Measurements from ENCODE around the gene EDEM1. TPM values are rescaled to one million over a fixed set of nuclear protein-coding genes. Genes with fewer than 3 reads are reported as not detected.
A peak's percentile ranks its signal among the peaks of the same experiment; 100 is the strongest.

The EDEM1 gene
- total and polyA plus RNA-seq, 10 of the 15 experiments (the other 5 are each of a cell fraction or from before 2014, with no cell fraction given) = 18.9 to 138 (median 57.5) TPM

DNA sequence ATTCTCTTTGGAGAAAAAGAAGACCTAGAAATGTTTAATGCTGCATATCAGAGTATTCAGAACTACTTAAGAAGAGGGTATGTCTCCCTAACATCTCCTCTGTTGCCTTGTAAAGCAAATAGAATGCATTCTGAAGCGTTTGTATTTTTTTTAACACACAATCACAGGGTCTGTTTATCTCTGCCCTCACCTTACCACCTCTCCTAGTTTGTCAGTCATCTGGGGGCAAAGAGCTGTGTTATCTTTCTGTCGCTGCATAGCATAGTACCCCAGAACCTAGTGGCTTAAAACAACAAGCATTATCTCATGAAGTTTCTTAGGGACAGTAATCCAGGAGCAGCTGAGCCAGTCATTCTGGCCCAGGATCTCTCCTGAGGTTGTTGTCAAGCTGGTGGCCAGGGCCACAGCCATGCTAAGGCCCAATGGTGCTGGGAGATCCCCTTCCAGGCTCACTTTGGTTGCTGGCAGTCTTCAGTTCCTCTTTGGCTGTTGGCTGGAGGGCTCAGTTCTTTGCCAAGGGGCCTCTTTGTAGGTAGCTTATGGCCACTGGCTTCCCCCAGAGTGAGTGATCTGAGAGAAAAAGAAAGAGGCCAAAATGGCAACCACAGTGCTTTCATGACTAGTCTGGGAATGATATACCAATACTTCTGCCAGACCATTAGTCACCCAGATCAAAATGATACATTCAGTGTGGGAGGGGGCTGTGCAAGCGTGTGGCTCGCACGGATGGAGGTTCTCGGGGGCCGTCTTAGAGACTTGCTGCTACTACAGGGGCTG lies 17.8 kb downstream of the EDEM1 start:
- BruUV-seq (replicated peaks) = no TSS peak
- ChIA-PET CTCF (interaction anchor here (0.9 to 1.6 kb wide), 9 partner anchors 10 to 494 kb away, joined by 3 to 8 read pairs (median 3); no protein-coding TSS in a partner anchor), SMC1A (ENCODE audit: uncharacterized antibody, unreplicated experiment) (interaction anchor here (0.8 to 3.7 kb wide), 13 partner anchors 9 to 93 kb away, joined by 3 to 23 read pairs (median 6); no protein-coding TSS in a partner anchor), POLR2A (interaction anchor here (0.9 to 3.4 kb wide), 10 partner anchors 9 to 494 kb away, joined by 3 to 15 read pairs (median 7); partner anchors contain the start of gene ARL8B), RAD21 (ENCODE audit: unreplicated experiment) (interaction anchor here (0.5 to 3.0 kb wide), 12 partner anchors 8 to 93 kb away, joined by 3 to 14 read pairs (median 6); partner anchors contain the start of genes ARL8B and EDEM1)
- intact Hi-C loops (cut with micrococcal nuclease; ENCODE audit: unreplicated experiment) = loop anchor here (2.0 kb wide), 1 partner anchor 69 kb away; no protein-coding TSS in a partner anchor
- Histone ChIP-seq H3K36me3 (ENCODE audit: control insufficient read depth in 2 of 2, insufficient read depth in 2 of 2, low read length in 1 of 2) (peaks cover 36 to 76% of the 10 kb centered on the region in 2 experiments), H3K4me2 (ENCODE audit: control insufficient read depth, insufficient read depth) (peak overlapping the region; percentile 31; the same call in 1 of the 2 replicates), H3K79me2 (ENCODE audit: control insufficient read depth, insufficient read depth, low read length) (peaks cover 28% of the 10 kb centered on the region), H2AFZ (ENCODE audit: control insufficient read depth, low read depth, low read length) (no peak overlapping the region), H3K4me3 (no peak overlapping the region), H4K20me1 (ENCODE audit: control insufficient read depth, insufficient read depth) (no peaks in the 10 kb centered on the region), H3K9ac (ENCODE audit: control insufficient read depth, insufficient read depth, low read length) (0 out of 2 replicates have a peak overlapping the region, but pooled peaks have one; percentile 26), H3K27ac (ENCODE audit: control insufficient read depth, insufficient read depth) (peak overlapping the region; percentile 38), H3K4me1 (ENCODE audit: control insufficient read depth, insufficient read depth, low read length) (peaks cover 9% of the 10 kb centered on the region), H3K9me3 (replicated peaks; ENCODE audit: control insufficient read depth, insufficient read depth, low read length) (no peaks in the 10 kb centered on the region), H3K27me3 (replicated peaks in 1 of 2; ENCODE audit: control insufficient read depth in 2 of 2, insufficient read depth in 2 of 2, low read length in 1 of 2) (no peaks in the 10 kb centered on the region)
- FAIRE-seq (peak; percentile 83), ATAC-seq (peak; percentile 98), DNase-seq (ENCODE audit: low read depth, low spot score) (peak; percentile 86)
- whole genome bisulfite sequencing (ENCODE audit: insufficient coverage, insufficient replicate concordance, low lambda C conversion rate, missing lambda C conversion rate) = 16% methylated on average over 7 of the region's 7 CpGs
- in situ Hi-C loops (cut with MboI) = no loop called here
- TF ChIP-seq PKNOX1 (IDR thresholded peaks at IDR 0.05) (peak; percentile 41; the same call in 1 of the 2 replicates), CHD1 (IDR thresholded peaks at IDR 0.05; ENCODE audit: low read depth, low read length) (no peak), TCF7 (IDR thresholded peaks at IDR 0.05; ENCODE audit: borderline replicate concordance) (peak; percentile 49; the same call in 1 of the 2 replicates), POU2F2 (IDR thresholded peaks at IDR 0.05; ENCODE audit: borderline replicate concordance, low read depth, low read length) (peak; percentile 35; the same call in 1 of the 3 replicates), BMI1 (IDR thresholded peaks at IDR 0.05; ENCODE audit: borderline replicate concordance) (0 out of 2 replicates have a peak, but pooled peaks have one; percentile 25), YBX1 (IDR thresholded peaks at IDR 0.05) (no peak), NFYB (IDR thresholded peaks at IDR 0.05; ENCODE audit: insufficient read depth, low read depth, low read length) (no peak), ASH2L (IDR thresholded peaks at IDR 0.05; ENCODE audit: borderline replicate concordance, low read depth) (no peak), STAT3 (IDR thresholded peaks at IDR 0.05; ENCODE audit: low read depth, low read length) (no peak; the same call in 1 of the 2 replicates), JUND (IDR thresholded peaks at IDR 0.05; ENCODE audit: low read depth, low read length) (no peak), TAF1 (IDR thresholded peaks at IDR 0.05; ENCODE audit: borderline replicate concordance, low read depth, low read length) (no peak), BCL3 (IDR thresholded peaks at IDR 0.05; ENCODE audit: borderline replicate concordance, insufficient read depth, low read depth, low read length, poor library complexity, severe bottlenecking) (peak; percentile 87), EP300 (IDR thresholded peaks at IDR 0.05; ENCODE audit: borderline replicate concordance in 1 of 2, control insufficient read depth in 1 of 2, low read depth in 2 of 2, low read length in 2 of 2) (peak; percentile 62 to 88; a peak in 3 of 4 replicates)
- TF ChIP-seq, protein P1, sequence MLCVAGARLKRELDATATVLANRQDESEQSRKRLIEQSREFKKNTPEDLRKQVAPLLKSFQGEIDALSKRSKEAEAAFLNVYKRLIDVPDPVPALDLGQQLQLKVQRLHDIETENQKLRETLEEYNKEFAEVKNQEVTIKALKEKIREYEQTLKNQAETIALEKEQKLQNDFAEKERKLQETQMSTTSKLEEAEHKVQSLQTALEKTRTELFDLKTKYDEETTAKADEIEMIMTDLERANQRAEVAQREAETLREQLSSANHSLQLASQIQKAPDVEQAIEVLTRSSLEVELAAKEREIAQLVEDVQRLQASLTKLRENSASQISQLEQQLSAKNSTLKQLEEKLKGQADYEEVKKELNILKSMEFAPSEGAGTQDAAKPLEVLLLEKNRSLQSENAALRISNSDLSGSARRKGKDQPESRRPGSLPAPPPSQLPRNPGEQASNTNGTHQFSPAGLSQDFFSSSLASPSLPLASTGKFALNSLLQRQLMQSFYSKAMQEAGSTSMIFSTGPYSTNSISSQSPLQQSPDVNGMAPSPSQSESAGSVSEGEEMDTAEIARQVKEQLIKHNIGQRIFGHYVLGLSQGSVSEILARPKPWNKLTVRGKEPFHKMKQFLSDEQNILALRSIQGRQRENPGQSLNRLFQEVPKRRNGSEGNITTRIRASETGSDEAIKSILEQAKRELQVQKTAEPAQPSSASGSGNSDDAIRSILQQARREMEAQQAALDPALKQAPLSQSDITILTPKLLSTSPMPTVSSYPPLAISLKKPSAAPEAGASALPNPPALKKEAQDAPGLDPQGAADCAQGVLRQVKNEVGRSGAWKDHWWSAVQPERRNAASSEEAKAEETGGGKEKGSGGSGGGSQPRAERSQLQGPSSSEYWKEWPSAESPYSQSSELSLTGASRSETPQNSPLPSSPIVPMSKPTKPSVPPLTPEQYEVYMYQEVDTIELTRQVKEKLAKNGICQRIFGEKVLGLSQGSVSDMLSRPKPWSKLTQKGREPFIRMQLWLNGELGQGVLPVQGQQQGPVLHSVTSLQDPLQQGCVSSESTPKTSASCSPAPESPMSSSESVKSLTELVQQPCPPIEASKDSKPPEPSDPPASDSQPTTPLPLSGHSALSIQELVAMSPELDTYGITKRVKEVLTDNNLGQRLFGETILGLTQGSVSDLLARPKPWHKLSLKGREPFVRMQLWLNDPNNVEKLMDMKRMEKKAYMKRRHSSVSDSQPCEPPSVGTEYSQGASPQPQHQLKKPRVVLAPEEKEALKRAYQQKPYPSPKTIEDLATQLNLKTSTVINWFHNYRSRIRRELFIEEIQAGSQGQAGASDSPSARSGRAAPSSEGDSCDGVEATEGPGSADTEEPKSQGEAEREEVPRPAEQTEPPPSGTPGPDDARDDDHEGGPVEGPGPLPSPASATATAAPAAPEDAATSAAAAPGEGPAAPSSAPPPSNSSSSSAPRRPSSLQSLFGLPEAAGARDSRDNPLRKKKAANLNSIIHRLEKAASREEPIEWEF (IDR thresholded peaks at IDR 0.05; ENCODE audit: insufficient replicate concordance, low read depth, low read length) = peak; percentile 80

All from GM12878 (cell line).